Measurements from ENCODE around the gene EHD3. TPM values are rescaled to one million over a fixed set of nuclear protein-coding genes. Genes with fewer than 3 reads are reported as not detected.

EHD3 gene
- total RNA-seq, 1 donor from 2014 or later, result 1.9 TPM

GRCh38 chr2:31217465-31218200 is 16.3 kb upstream of the EHD3 start, which contains the start of gene CAPN14:
Gene CAPN14 (minus strand): TSS chr2:31217515. CDS start chr2:31205447, 12,068 bp downstream.
- DNase-seq (ENCODE audit: low spot score), result no peak
- Mint-ChIP-seq H3K4me3 (no peak within 1 kb of the TSS), H3K27me3 (ENCODE audit: insufficient read depth) (no peaks in the 10 kb centered on the region), H3K4me1 (ENCODE audit: low read depth) (peaks cover 41% of the 10 kb centered on the region), H3K27ac (no peak within 1 kb of the TSS), H3K36me3 (ENCODE audit: low read depth) (no peaks in the 10 kb centered on the region), H3K9me3 (no peaks in the 10 kb centered on the region)
- intact Hi-C loops (cut with micrococcal nuclease), result no loop called here

- no peak for DNase-seq (ENCODE audit: low spot score)
- H3K4me1 Mint-ChIP-seq (ENCODE audit: low read depth), result peaks cover 41% of the 10 kb centered on the region
- intact Hi-C loops (cut with micrococcal nuclease), result no loop called here
- H3K36me3 Mint-ChIP-seq (ENCODE audit: low read depth), result no peaks in the 10 kb centered on the region
- H3K27me3 Mint-ChIP-seq (ENCODE audit: insufficient read depth), result no peaks in the 10 kb centered on the region
- H3K9me3 Mint-ChIP-seq, result no peaks in the 10 kb centered on the region
- H3K27ac Mint-ChIP-seq, result no peak overlapping the region
- no peak overlapping the region for H3K4me3 Mint-ChIP-seq
These were observed 14.6 kb upstream of the EHD3 start for GRCh38 chr2:31219131-31219969.

- no peak for DNase-seq (ENCODE audit: low spot score)
- peaks cover 39% of the 10 kb centered on the region for H3K4me1 Mint-ChIP-seq (ENCODE audit: low read depth)
- no peaks in the 10 kb centered on the region for H3K36me3 Mint-ChIP-seq (ENCODE audit: low read depth)
- H3K27me3 Mint-ChIP-seq (ENCODE audit: insufficient read depth), result no peaks in the 10 kb centered on the region
- no peaks in the 10 kb centered on the region for H3K9me3 Mint-ChIP-seq
- no peak overlapping the region for H3K27ac Mint-ChIP-seq
- no peak overlapping the region for H3K4me3 Mint-ChIP-seq
- intact Hi-C loops (cut with micrococcal nuclease), result no loop called here
These were observed 12.4 kb upstream of the EHD3 start for GRCh38 chr2:31221544-31221943.

- intact Hi-C loops (cut with micrococcal nuclease), result no loop called here
- H3K4me1 Mint-ChIP-seq (ENCODE audit: low read depth), result peaks cover 34% of the 10 kb centered on the region
- H3K36me3 Mint-ChIP-seq (ENCODE audit: low read depth), result no peaks in the 10 kb centered on the region
- no peak for DNase-seq (ENCODE audit: low spot score)
- no peaks in the 10 kb centered on the region for H3K27me3 Mint-ChIP-seq (ENCODE audit: insufficient read depth)
- H3K4me3 Mint-ChIP-seq, result no peak overlapping the region
- H3K27ac Mint-ChIP-seq, result no peak overlapping the region
- H3K9me3 Mint-ChIP-seq, result no peaks in the 10 kb centered on the region
These were observed 11.9 kb upstream of the EHD3 start for GRCh38 chr2:31222071-31222470.

DNA sequence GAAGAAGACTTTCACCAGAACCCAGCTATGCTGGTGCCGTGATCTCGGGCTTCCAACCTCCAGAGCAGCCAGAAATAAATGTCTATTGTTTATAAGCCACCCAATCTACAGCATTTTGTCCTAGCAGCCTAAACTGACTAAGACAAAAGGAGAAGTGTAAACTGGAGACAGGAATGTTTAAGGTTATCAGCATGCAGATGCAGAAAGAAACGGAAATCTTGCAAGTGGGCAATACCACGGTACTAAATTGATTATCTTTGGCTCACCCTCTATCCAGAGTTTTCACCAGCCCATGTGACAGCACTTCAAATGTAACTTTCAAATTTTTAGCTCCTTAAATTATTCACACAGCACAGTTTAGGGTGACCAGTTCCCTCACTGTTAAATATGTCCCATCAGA is 10.9 kb upstream of the EHD3 start:
- intact Hi-C loops (cut with micrococcal nuclease), result no loop called here
- H3K27me3 Mint-ChIP-seq (ENCODE audit: insufficient read depth), result no peaks in the 10 kb centered on the region
- H3K27ac Mint-ChIP-seq, result no peak overlapping the region
- no peaks in the 10 kb centered on the region for H3K9me3 Mint-ChIP-seq
- no peak overlapping the region for H3K4me3 Mint-ChIP-seq
- H3K36me3 Mint-ChIP-seq (ENCODE audit: low read depth), result no peaks in the 10 kb centered on the region
- H3K4me1 Mint-ChIP-seq (ENCODE audit: low read depth), result peaks cover 25% of the 10 kb centered on the region
- no peak for DNase-seq (ENCODE audit: low spot score)

DNA sequence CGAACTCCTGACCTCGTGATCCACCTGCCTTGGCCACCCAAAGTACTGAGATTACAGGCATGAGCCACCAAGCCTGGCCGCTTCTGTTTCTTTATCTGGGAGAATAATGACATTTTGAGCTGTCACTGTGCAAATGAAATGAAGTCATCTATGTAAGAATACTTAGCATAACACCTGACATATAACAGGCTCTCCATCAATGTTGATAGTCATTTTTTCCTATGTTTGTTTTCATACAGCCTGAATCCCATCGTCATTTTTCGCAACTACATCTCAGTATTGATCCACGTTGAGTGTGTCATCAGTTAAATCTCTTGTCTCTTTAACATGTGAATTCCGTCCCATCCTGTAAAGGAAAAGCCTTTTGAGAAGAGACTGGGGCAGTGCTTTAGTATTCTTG is 10.2 kb upstream of the EHD3 start:
- intact Hi-C loops (cut with micrococcal nuclease), result no loop called here
- Mint-ChIP-seq H3K27ac (no peak overlapping the region), H3K9me3 (no peaks in the 10 kb centered on the region), H3K4me3 (no peak overlapping the region), H3K4me1 (ENCODE audit: low read depth) (peaks cover 17% of the 10 kb centered on the region), H3K27me3 (ENCODE audit: insufficient read depth) (peaks cover 1% of the 10 kb centered on the region), H3K36me3 (ENCODE audit: low read depth) (no peaks in the 10 kb centered on the region)
- no peak for DNase-seq (ENCODE audit: low spot score)

- no peak for DNase-seq (ENCODE audit: low spot score)
- peaks cover 4% of the 10 kb centered on the region for H3K4me1 Mint-ChIP-seq (ENCODE audit: low read depth)
- peaks cover 14% of the 10 kb centered on the region for H3K27me3 Mint-ChIP-seq (ENCODE audit: insufficient read depth)
- intact Hi-C loops (cut with micrococcal nuclease), result no loop called here
- H3K4me3 Mint-ChIP-seq, result no peak overlapping the region
- no peaks in the 10 kb centered on the region for H3K9me3 Mint-ChIP-seq
- no peaks in the 10 kb centered on the region for H3K36me3 Mint-ChIP-seq (ENCODE audit: low read depth)
- H3K27ac Mint-ChIP-seq, result no peak overlapping the region
These were observed 7.7 kb upstream of the EHD3 start for GRCh38 chr2:31226266-31226665.

DNA sequence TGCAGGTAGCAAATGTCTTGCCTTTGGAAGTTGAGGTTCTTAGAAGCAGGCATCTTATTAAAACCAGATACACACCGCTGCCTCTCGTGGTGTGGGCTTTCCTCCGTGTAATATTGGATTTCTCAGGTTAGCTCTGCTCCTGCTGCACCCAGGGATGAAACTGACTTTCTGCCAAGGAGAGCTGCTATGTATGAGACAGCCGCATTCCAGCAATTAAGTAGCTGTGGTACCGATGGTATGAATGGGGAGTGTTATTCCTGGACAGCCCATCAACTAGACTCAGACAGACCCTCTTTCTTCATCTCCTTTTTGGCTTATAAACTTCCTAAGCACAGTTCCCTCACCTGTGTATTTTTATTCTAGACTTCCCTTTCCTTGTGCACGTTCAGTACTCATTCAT is 6.8 kb upstream of the EHD3 start:
- H3K4me1 Mint-ChIP-seq (ENCODE audit: low read depth), result no peaks in the 10 kb centered on the region
- DNase-seq (ENCODE audit: low spot score), result no peak
- H3K36me3 Mint-ChIP-seq (ENCODE audit: low read depth), result no peaks in the 10 kb centered on the region
- H3K9me3 Mint-ChIP-seq, result no peaks in the 10 kb centered on the region
- intact Hi-C loops (cut with micrococcal nuclease), result no loop called here
- H3K27me3 Mint-ChIP-seq (ENCODE audit: insufficient read depth), result peaks cover 15% of the 10 kb centered on the region
- H3K27ac Mint-ChIP-seq, result no peak overlapping the region
- H3K4me3 Mint-ChIP-seq, result no peak overlapping the region

DNA sequence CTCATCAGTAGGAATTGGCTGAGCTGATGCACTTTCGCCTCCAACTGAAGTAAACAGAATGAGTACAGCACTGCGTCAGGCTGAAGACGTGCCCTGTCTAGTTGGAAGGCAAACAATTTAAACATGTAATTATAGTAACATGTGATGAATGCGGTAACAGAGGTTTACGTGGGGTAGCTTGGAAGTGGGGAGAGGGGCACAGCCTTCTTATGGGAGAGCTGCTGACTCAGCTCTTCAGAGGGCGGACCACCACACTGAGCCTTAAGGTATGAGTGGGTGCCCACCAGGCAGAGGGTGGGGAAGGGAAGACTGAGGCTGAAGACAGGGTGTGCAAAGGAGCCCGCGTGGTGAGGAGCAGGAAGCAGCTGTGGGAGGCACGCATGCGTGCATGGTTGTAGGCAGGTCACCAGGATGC is 6.2 kb upstream of the EHD3 start:
- no peak for DNase-seq (ENCODE audit: low spot score)
- no peaks in the 10 kb centered on the region for H3K36me3 Mint-ChIP-seq (ENCODE audit: low read depth)
- peaks cover under 1% of the 10 kb centered on the region for H3K4me1 Mint-ChIP-seq (ENCODE audit: low read depth)
- intact Hi-C loops (cut with micrococcal nuclease), result no loop called here
- H3K9me3 Mint-ChIP-seq, result no peaks in the 10 kb centered on the region
- no peak overlapping the region for H3K27ac Mint-ChIP-seq
- no peak overlapping the region for H3K4me3 Mint-ChIP-seq
- H3K27me3 Mint-ChIP-seq (ENCODE audit: insufficient read depth), result peaks cover 17% of the 10 kb centered on the region

- H3K4me1 Mint-ChIP-seq (ENCODE audit: low read depth), result peaks cover 10% of the 10 kb centered on the region
- no peak overlapping the region for H3K27ac Mint-ChIP-seq
- no peak for DNase-seq (ENCODE audit: low spot score)
- H3K36me3 Mint-ChIP-seq (ENCODE audit: low read depth), result no peaks in the 10 kb centered on the region
- H3K4me3 Mint-ChIP-seq, result no peak overlapping the region
- H3K27me3 Mint-ChIP-seq (ENCODE audit: insufficient read depth), result peaks cover 17% of the 10 kb centered on the region
- intact Hi-C loops (cut with micrococcal nuclease), result no loop called here
- H3K9me3 Mint-ChIP-seq, result no peaks in the 10 kb centered on the region
These were observed 5.2 kb upstream of the EHD3 start for GRCh38 chr2:31228717-31229116.

GRCh38 chr2:31230751-31231150 is 3.2 kb upstream of the EHD3 start:
- Mint-ChIP-seq H3K27ac (no peak overlapping the region), H3K36me3 (ENCODE audit: low read depth) (no peaks in the 10 kb centered on the region), H3K9me3 (no peaks in the 10 kb centered on the region), H3K4me1 (ENCODE audit: low read depth) (peaks cover 12% of the 10 kb centered on the region), H3K4me3 (no peak overlapping the region), H3K27me3 (ENCODE audit: insufficient read depth) (peaks cover 17% of the 10 kb centered on the region)
- no peak for DNase-seq (ENCODE audit: low spot score)
- intact Hi-C loops (cut with micrococcal nuclease), result loop anchor here (5.0 kb wide), 3 partner anchors 58 to 1083 kb away; partner anchors contain the start of gene YPEL5

- intact Hi-C loops (cut with micrococcal nuclease), result loop anchor here (2.0 to 5.0 kb wide), 4 partner anchors 59 to 1084 kb away; partner anchors contain the start of gene YPEL5
- H3K27ac Mint-ChIP-seq, result no peak overlapping the region
- H3K4me1 Mint-ChIP-seq (ENCODE audit: low read depth), result peaks cover 12% of the 10 kb centered on the region
- no peaks in the 10 kb centered on the region for H3K36me3 Mint-ChIP-seq (ENCODE audit: low read depth)
- no peak overlapping the region for H3K4me3 Mint-ChIP-seq
- no peak for DNase-seq (ENCODE audit: low spot score)
- H3K27me3 Mint-ChIP-seq (ENCODE audit: insufficient read depth), result peaks cover 17% of the 10 kb centered on the region
- H3K9me3 Mint-ChIP-seq, result no peaks in the 10 kb centered on the region
These were observed 2.2 kb upstream of the EHD3 start for GRCh38 chr2:31231571-31232302.

Measured in activated T-helper 1 cell treated with anti-CD3 and anti-CD28 coated beads, Interleukin-12 subunit alpha, Interleukin-12 subunit beta, Interleukin-2, Interleukin-4 antibody, amounts not matched to agents 30 ng/mL and 10 ng/mL and 1 ng/mL, durations not matched to agents 14 hours and 24 hours and 36 hours (primary cell).